Osteoblast (primary cell): ENCODE data around the gene IQCC. TPM values are rescaled to one million over a fixed set of nuclear protein-coding genes. Genes with fewer than 3 reads are reported as not detected.

Source experiments
- DNase-seq: peaks from one replicate; pipeline ENCODE4 v3.0.0; 2011; ENCODE audit warnings: low spot score, mixed read lengths; ENCODE audit not compliant: insufficient read length; ENCODE audit errors: missing footprints
- H2AFZ ChIP-seq: 2 replicates; pipeline ENCODE4 v1.6.0; 2011; ENCODE audit warnings: mild to moderate bottlenecking, low read length
- H3K27ac ChIP-seq: 2 replicates; pipeline ENCODE4 v1.5.1; 2011; ENCODE audit warnings: mild to moderate bottlenecking, low read depth, low read length, moderate library complexity
- H3K27me3 ChIP-seq: 2 replicates; pipeline ENCODE4 v1.6.0; 2012; ENCODE audit warnings: mild to moderate bottlenecking, control low read depth, inconsistent platforms, low read length, moderate library complexity; ENCODE audit not compliant: insufficient read depth
- H3K36me3 ChIP-seq: 2 replicates; pipeline ENCODE4 v1.5.1; 2011; ENCODE audit warnings: mild to moderate bottlenecking, low read length, control low read depth, moderate library complexity; ENCODE audit not compliant: insufficient read depth
- H3K4me1 ChIP-seq: 2 replicates; pipeline ENCODE4 v1.5.1; 2011; ENCODE audit warnings: mild to moderate bottlenecking, low read length, control low read depth, moderate library complexity; ENCODE audit not compliant: insufficient read depth
- H3K4me2 ChIP-seq: 2 replicates; pipeline ENCODE4 v1.6.0; 2011; ENCODE audit warnings: mild to moderate bottlenecking, low read length; ENCODE audit not compliant: insufficient read depth
- H3K4me3 ChIP-seq: fragments of 200-600 bp; sonication (generic); 3 replicates; pipeline ENCODE4 v1.5.1; 2012; ENCODE audit warnings: mild to moderate bottlenecking, low read length, inconsistent platforms; ENCODE audit not compliant: insufficient read depth
- H3K79me2 ChIP-seq: 2 replicates; pipeline ENCODE4 v1.6.0; 2012; ENCODE audit warnings: mild to moderate bottlenecking, low read length, control low read depth, inconsistent platforms; ENCODE audit not compliant: insufficient read depth
- H3K9me3 ChIP-seq: 2 replicates; pipeline ENCODE4 v1.5.1; 2011; ENCODE audit warnings: low read depth, low read length, control low read depth
- H4K20me1 ChIP-seq: 2 replicates; pipeline ENCODE4 v1.6.0; 2012; ENCODE audit warnings: mild to moderate bottlenecking, low read length, control low read depth; ENCODE audit not compliant: insufficient read depth
- CTCF ChIP-seq: IDR thresholded peaks from 2 replicates; pipeline ENCODE4 v1.5.1; 2011; ENCODE audit warnings: mild to moderate bottlenecking, low read depth, low read length, moderate library complexity; ENCODE audit errors: extremely low read depth
- total RNA-seq: library from RNA; depleted of rRNA; stranded (reverse); fragments of >200 nt; gene quantifications from 2 replicates; pipeline ENCODE4 v1.2.3, GENCODE V29; 2012

IQCC gene
- total RNA-seq, 1 donor: 1.8 TPM

- H3K4me3 ChIP-seq: no peak overlapping the region
- H3K27ac ChIP-seq: peak overlapping the region; percentile 99
- H3K79me2 ChIP-seq: no peaks in the 10 kb centered on the region
- no peak overlapping the region for H2AFZ ChIP-seq
- H3K27me3 ChIP-seq: no peaks in the 10 kb centered on the region
- DNase-seq: peak; percentile 53
- peaks cover 27% of the 10 kb centered on the region for H4K20me1 ChIP-seq
- peak overlapping the region; percentile 99 for H3K4me2 ChIP-seq
- H3K9me3 ChIP-seq: no peaks in the 10 kb centered on the region
- H3K36me3 ChIP-seq: peaks cover 54% of the 10 kb centered on the region
- peaks cover 34% of the 10 kb centered on the region for H3K4me1 ChIP-seq
- TF ChIP-seq CTCF: no peak
These were observed 6.3 kb upstream of the IQCC start for GRCh38 chr1:32199043-32199716.

GRCh38 chr1:32199717-32200072 is 5.8 kb upstream of the IQCC start:
- no peaks in the 10 kb centered on the region for H3K27me3 ChIP-seq
- H3K4me1 ChIP-seq: peaks cover 34% of the 10 kb centered on the region
- H3K4me3 ChIP-seq: peak overlapping the region; percentile 86
- H4K20me1 ChIP-seq: peaks cover 22% of the 10 kb centered on the region
- no peak for TF ChIP-seq CTCF
- DNase-seq: peak; percentile 45
- no peak overlapping the region for H2AFZ ChIP-seq
- peak overlapping the region; percentile 99 for H3K27ac ChIP-seq
- peak overlapping the region; percentile 99 for H3K4me2 ChIP-seq
- no peaks in the 10 kb centered on the region for H3K9me3 ChIP-seq
- no peaks in the 10 kb centered on the region for H3K79me2 ChIP-seq
- H3K36me3 ChIP-seq: peaks cover 48% of the 10 kb centered on the region

GRCh38 chr1:32200226-32201010 is 5.1 kb upstream of the IQCC start, which contains the start of gene CCDC28B:
TSS of gene CCDC28B (plus strand) at chr1:32200595. CDS start at chr1:32201936, 1,341 bp downstream.
- no peaks in the 10 kb centered on the region for H3K27me3 ChIP-seq
- H3K36me3 ChIP-seq: peaks cover 41% of the 10 kb centered on the region
- peak within 1 kb of the TSS; percentile 79 for H2AFZ ChIP-seq
- peak; percentile 96 for DNase-seq
- H3K27ac ChIP-seq: peak within 1 kb of the TSS; percentile 99
- peaks cover 38% of the 10 kb centered on the region for H3K4me1 ChIP-seq
- H3K79me2 ChIP-seq: no peaks in the 10 kb centered on the region
- peak within 1 kb of the TSS; percentile 86 for H3K4me3 ChIP-seq
- no peak for TF ChIP-seq CTCF
- peaks cover 21% of the 10 kb centered on the region for H4K20me1 ChIP-seq
- H3K4me2 ChIP-seq: peak within 1 kb of the TSS; percentile 99
- no peaks in the 10 kb centered on the region for H3K9me3 ChIP-seq
